GM23338 (cell line): ENCODE measurements around the gene DRAM1. TPM values are rescaled to one million over a fixed set of nuclear protein-coding genes. Genes with fewer than 3 reads are reported as not detected.

Source experiments
- ATAC-seq: fragments of 200-7000 bp; cut with Tn5 transposase; 3 replicates; pipeline ENCODE4 v1.9.1; 2020
- DNase-seq: peaks from one replicate; pipeline ENCODE4 v3.0.0-alpha.2; 2015; ENCODE audit warnings: low spot score
- H2AFZ ChIP-seq: fragments of 200-600 bp; sonication (generic); 2 replicates; pipeline ENCODE4 v1.8.0; 2016; ENCODE audit warnings: antibody characterized with exemption, mild to moderate bottlenecking, moderate library complexity
- H3F3A ChIP-seq: fragments of 200-600 bp; sonication (generic); replicated peaks from 2 replicates; pipeline ENCODE4 v1.8.0; 2017; ENCODE audit warnings: antibody characterized with exemption, mixed run types, low read depth
- H3K27ac ChIP-seq: fragments of 200-600 bp; sonication (generic); 2 replicates; pipeline ENCODE4 v1.6.1; 2016; ENCODE audit warnings: low read depth
- H3K27me3 ChIP-seq: fragments of 200-600 bp; sonication (generic); 2 replicates; pipeline ENCODE4 v1.8.0; 2016; ENCODE audit warnings: mild to moderate bottlenecking, mixed run types, moderate library complexity; ENCODE audit not compliant: insufficient read depth
- H3K36me3 ChIP-seq: fragments of 200-600 bp; sonication (generic); 2 replicates; pipeline ENCODE4 v1.8.0; 2016; ENCODE audit warnings: mild to moderate bottlenecking; ENCODE audit not compliant: insufficient read depth
- H3K4me1 ChIP-seq: fragments of 200-600 bp; sonication (generic); 2 replicates; pipeline ENCODE4 v1.8.0; 2016; ENCODE audit warnings: mild to moderate bottlenecking, moderate library complexity; ENCODE audit not compliant: insufficient read depth
- H3K4me2 ChIP-seq: fragments of 200-600 bp; sonication (generic); 2 replicates; pipeline ENCODE4 v1.7.1; 2017; ENCODE audit warnings: mixed run types
- H3K4me3 ChIP-seq: fragments of 200-600 bp; sonication (generic); 2 replicates; pipeline ENCODE4 v1.6.1; 2016; ENCODE audit warnings: mixed run types
- H3K79me2 ChIP-seq: fragments of 200-600 bp; sonication (generic); replicated peaks from 2 replicates; pipeline ENCODE4 v1.8.0; 2017; ENCODE audit warnings: mild to moderate bottlenecking; ENCODE audit not compliant: insufficient read depth
- H3K9me2 ChIP-seq: fragments of 200-600 bp; sonication (generic); 2 replicates; pipeline ENCODE4 v1.8.0; 2017; ENCODE audit not compliant: insufficient read depth
- H4K20me1 ChIP-seq: fragments of 200-600 bp; sonication (generic); replicated peaks from 2 replicates; pipeline ENCODE4 v1.8.0; 2017; ENCODE audit warnings: mild to moderate bottlenecking; ENCODE audit not compliant: insufficient read depth
- H3K27ac Mint-ChIP-seq: 2 replicates; pipeline ENCODE4 v1.8.0; 2020; ENCODE audit warnings: inconsistent platforms, mild to moderate bottlenecking, moderate library complexity, mixed read lengths
- H3K27me3 Mint-ChIP-seq: 3 replicates; pipeline ENCODE4 v1.8.0; 2022; ENCODE audit warnings: low read depth, mild to moderate bottlenecking, moderate library complexity, mixed read lengths, inconsistent platforms; ENCODE audit not compliant: insufficient read depth, poor library complexity
- H3K36me3 Mint-ChIP-seq: 3 replicates; pipeline ENCODE4 v1.8.0; 2021; ENCODE audit warnings: low read depth, mild to moderate bottlenecking, inconsistent platforms, moderate library complexity, mixed read lengths
- H3K4me1 Mint-ChIP-seq: 3 replicates; pipeline ENCODE4 v1.8.0; 2020; ENCODE audit warnings: mild to moderate bottlenecking, inconsistent platforms, mixed read lengths
- H3K4me3 Mint-ChIP-seq: 3 replicates; pipeline ENCODE4 v1.8.0; 2021; ENCODE audit warnings: moderate library complexity, mild to moderate bottlenecking, inconsistent platforms, mixed read lengths
- H3K9me3 Mint-ChIP-seq: 3 replicates; pipeline ENCODE4 v1.8.0; 2020; ENCODE audit warnings: moderate library complexity, mild to moderate bottlenecking, inconsistent platforms, mixed read lengths
- CREB1 ChIP-seq: fragments of 250-450 bp; sonication (Bioruptor Pico); IDR thresholded peaks from 2 replicates; pipeline ENCODE4 v1.5.0; 2020; ENCODE audit warnings: low read depth, mild to moderate bottlenecking, moderate library complexity
- ETS1 ChIP-seq: IDR thresholded peaks from 2 replicates; pipeline ENCODE4 v1.6.1; 2016; ENCODE audit warnings: antibody characterized with exemption
- EZH2 ChIP-seq: fragments of 200-600 bp; sonication (generic); IDR thresholded peaks from one replicate; pipeline ENCODE4 v1.8.0; 2017; ENCODE audit warnings: antibody characterized with exemption, mild to moderate bottlenecking, low read depth; ENCODE audit not compliant: unreplicated experiment
- EZH2phosphoT487 ChIP-seq: fragments of 200-600 bp; sonication (generic); IDR thresholded peaks from one replicate; pipeline ENCODE4 v1.8.1; 2018; ENCODE audit warnings: antibody characterized with exemption; ENCODE audit not compliant: unreplicated experiment
- JUNB ChIP-seq: IDR thresholded peaks from one replicate; pipeline ENCODE4 v1.6.1; 2016; ENCODE audit warnings: antibody characterized with exemption; ENCODE audit not compliant: unreplicated experiment
- NANOG ChIP-seq: IDR thresholded peaks from 2 replicates; pipeline ENCODE4 v1.6.1; 2016; ENCODE audit warnings: antibody characterized with exemption, borderline replicate concordance
- STAT1 ChIP-seq: IDR thresholded peaks from one replicate; pipeline ENCODE4 v1.6.1; 2016; ENCODE audit warnings: antibody characterized with exemption; ENCODE audit not compliant: unreplicated experiment
- ZNF114 ChIP-seq: fragments of 250-450 bp; sonication (Bioruptor Pico); IDR thresholded peaks from 2 replicates; pipeline ENCODE4 v1.5.0; 2020; ENCODE audit warnings: mild to moderate bottlenecking, moderate library complexity
- ZNF331 ChIP-seq: fragments of 250-450 bp; sonication (Bioruptor Pico); IDR thresholded peaks from 2 replicates; pipeline ENCODE4 v1.5.0; 2020; ENCODE audit warnings: low read depth, mild to moderate bottlenecking, moderate library complexity
- polyA plus RNA-seq: library from polyadenylated mRNA; unstranded; fragments of >200 nt; fragmentation: Nextera tagmentation; extraction: Ambion mirVana; gene quantifications from 2 replicates; pipeline ENCODE4 v1.2.1, GENCODE V29; 2016
- total RNA-seq: library from RNA; depleted of rRNA; stranded (reverse); fragments of >200 nt; shearing (Covaris generic); gene quantifications from 2 replicates; pipeline ENCODE4 v1.2.3, GENCODE V29; 2014
- TF ChIP-seq, protein P1 (sequence below), 2 experiments: fragments of 200-600 bp in 1 of 2; sonication (generic) in 1 of 2; conservative IDR thresholded peaks; 2 replicates each; pipeline versions ENCODE4 v1.5.1 to v1.6.1; 2016 to 2017; ENCODE audit warnings: antibody characterized with exemption in 2 of 2, low read depth in 2 of 2, mild to moderate bottlenecking in 2 of 2, moderate library complexity in 1 of 2
- TF ChIP-seq, protein P2 (sequence below): IDR thresholded peaks from one replicate; pipeline ENCODE4 v1.6.1; 2018; ENCODE audit warnings: antibody characterized with exemption; ENCODE audit not compliant: unreplicated experiment
- TF ChIP-seq, protein P3 (sequence below): fragments of 250-450 bp; sonication (Bioruptor Pico); IDR thresholded peaks from 2 replicates; pipeline ENCODE4 v1.5.0; 2020; ENCODE audit warnings: mild to moderate bottlenecking, moderate library complexity

Gene DRAM1
- total and polyA plus RNA-seq, 2 experiments from 2014 or later = 5.7 to 8.5 TPM

DNA sequence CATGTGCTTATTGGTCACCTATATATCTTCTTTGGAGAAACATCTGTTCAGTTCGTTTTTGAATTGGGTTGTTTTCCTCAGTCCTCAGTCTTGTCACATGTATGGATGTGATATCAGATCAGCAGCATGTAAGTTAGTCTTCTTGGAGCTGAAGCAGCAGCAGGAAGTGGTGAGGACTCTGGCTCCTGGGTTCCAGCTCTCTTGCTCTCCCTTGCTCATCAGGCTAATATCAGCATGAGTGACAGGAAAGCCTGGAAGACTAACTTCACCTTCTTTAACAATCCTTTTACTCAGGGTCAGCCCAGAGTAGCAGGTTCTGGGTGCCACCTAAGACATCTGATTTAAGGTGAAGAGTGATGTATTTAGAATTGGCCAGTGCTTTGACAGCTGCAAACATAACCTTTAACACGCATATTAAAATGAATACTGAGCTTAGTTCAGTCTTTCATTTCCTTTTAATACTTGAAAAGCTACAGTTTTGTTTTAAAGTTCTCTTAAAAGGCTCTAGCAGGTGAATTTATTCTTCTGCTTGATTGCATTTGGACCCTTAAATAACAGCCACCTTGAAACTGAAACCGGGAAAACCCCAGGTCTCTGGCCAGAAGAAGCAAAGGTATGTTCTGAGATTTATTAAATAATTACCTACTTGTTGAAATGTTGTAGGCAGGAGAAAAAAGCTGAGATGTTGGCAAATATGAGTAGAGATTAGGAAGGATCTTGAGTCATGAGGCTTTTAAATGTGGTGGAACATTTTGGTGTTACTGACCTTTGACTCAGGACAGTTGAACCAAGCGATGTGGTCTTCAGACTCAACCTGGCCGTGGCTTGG, 54.3 kb downstream of the DRAM1 start:
- no peaks in the 10 kb centered on the region for H3K9me2 ChIP-seq
- no peak for TF ChIP-seq STAT1
- TF ChIP-seq ZNF331 (CRISPR knock-in tag) = no peak
- no peak for TF ChIP-seq CREB1 (CRISPR knock-in tag)
- TF ChIP-seq ZNF114 (CRISPR knock-in tag) = no peak
- TF ChIP-seq EZH2 = no peak
- no peak for TF ChIP-seq NANOG
- TF ChIP-seq, protein P1, sequence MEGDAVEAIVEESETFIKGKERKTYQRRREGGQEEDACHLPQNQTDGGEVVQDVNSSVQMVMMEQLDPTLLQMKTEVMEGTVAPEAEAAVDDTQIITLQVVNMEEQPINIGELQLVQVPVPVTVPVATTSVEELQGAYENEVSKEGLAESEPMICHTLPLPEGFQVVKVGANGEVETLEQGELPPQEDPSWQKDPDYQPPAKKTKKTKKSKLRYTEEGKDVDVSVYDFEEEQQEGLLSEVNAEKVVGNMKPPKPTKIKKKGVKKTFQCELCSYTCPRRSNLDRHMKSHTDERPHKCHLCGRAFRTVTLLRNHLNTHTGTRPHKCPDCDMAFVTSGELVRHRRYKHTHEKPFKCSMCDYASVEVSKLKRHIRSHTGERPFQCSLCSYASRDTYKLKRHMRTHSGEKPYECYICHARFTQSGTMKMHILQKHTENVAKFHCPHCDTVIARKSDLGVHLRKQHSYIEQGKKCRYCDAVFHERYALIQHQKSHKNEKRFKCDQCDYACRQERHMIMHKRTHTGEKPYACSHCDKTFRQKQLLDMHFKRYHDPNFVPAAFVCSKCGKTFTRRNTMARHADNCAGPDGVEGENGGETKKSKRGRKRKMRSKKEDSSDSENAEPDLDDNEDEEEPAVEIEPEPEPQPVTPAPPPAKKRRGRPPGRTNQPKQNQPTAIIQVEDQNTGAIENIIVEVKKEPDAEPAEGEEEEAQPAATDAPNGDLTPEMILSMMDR (conservative IDR thresholded peaks at IDR 0.05; ENCODE audit: low read depth in 2 of 2) = no peak
- TF ChIP-seq, protein P2, sequence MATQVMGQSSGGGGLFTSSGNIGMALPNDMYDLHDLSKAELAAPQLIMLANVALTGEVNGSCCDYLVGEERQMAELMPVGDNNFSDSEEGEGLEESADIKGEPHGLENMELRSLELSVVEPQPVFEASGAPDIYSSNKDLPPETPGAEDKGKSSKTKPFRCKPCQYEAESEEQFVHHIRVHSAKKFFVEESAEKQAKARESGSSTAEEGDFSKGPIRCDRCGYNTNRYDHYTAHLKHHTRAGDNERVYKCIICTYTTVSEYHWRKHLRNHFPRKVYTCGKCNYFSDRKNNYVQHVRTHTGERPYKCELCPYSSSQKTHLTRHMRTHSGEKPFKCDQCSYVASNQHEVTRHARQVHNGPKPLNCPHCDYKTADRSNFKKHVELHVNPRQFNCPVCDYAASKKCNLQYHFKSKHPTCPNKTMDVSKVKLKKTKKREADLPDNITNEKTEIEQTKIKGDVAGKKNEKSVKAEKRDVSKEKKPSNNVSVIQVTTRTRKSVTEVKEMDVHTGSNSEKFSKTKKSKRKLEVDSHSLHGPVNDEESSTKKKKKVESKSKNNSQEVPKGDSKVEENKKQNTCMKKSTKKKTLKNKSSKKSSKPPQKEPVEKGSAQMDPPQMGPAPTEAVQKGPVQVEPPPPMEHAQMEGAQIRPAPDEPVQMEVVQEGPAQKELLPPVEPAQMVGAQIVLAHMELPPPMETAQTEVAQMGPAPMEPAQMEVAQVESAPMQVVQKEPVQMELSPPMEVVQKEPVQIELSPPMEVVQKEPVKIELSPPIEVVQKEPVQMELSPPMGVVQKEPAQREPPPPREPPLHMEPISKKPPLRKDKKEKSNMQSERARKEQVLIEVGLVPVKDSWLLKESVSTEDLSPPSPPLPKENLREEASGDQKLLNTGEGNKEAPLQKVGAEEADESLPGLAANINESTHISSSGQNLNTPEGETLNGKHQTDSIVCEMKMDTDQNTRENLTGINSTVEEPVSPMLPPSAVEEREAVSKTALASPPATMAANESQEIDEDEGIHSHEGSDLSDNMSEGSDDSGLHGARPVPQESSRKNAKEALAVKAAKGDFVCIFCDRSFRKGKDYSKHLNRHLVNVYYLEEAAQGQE = no peak
- no peak for TF ChIP-seq ETS1
- TF ChIP-seq, protein P3, sequence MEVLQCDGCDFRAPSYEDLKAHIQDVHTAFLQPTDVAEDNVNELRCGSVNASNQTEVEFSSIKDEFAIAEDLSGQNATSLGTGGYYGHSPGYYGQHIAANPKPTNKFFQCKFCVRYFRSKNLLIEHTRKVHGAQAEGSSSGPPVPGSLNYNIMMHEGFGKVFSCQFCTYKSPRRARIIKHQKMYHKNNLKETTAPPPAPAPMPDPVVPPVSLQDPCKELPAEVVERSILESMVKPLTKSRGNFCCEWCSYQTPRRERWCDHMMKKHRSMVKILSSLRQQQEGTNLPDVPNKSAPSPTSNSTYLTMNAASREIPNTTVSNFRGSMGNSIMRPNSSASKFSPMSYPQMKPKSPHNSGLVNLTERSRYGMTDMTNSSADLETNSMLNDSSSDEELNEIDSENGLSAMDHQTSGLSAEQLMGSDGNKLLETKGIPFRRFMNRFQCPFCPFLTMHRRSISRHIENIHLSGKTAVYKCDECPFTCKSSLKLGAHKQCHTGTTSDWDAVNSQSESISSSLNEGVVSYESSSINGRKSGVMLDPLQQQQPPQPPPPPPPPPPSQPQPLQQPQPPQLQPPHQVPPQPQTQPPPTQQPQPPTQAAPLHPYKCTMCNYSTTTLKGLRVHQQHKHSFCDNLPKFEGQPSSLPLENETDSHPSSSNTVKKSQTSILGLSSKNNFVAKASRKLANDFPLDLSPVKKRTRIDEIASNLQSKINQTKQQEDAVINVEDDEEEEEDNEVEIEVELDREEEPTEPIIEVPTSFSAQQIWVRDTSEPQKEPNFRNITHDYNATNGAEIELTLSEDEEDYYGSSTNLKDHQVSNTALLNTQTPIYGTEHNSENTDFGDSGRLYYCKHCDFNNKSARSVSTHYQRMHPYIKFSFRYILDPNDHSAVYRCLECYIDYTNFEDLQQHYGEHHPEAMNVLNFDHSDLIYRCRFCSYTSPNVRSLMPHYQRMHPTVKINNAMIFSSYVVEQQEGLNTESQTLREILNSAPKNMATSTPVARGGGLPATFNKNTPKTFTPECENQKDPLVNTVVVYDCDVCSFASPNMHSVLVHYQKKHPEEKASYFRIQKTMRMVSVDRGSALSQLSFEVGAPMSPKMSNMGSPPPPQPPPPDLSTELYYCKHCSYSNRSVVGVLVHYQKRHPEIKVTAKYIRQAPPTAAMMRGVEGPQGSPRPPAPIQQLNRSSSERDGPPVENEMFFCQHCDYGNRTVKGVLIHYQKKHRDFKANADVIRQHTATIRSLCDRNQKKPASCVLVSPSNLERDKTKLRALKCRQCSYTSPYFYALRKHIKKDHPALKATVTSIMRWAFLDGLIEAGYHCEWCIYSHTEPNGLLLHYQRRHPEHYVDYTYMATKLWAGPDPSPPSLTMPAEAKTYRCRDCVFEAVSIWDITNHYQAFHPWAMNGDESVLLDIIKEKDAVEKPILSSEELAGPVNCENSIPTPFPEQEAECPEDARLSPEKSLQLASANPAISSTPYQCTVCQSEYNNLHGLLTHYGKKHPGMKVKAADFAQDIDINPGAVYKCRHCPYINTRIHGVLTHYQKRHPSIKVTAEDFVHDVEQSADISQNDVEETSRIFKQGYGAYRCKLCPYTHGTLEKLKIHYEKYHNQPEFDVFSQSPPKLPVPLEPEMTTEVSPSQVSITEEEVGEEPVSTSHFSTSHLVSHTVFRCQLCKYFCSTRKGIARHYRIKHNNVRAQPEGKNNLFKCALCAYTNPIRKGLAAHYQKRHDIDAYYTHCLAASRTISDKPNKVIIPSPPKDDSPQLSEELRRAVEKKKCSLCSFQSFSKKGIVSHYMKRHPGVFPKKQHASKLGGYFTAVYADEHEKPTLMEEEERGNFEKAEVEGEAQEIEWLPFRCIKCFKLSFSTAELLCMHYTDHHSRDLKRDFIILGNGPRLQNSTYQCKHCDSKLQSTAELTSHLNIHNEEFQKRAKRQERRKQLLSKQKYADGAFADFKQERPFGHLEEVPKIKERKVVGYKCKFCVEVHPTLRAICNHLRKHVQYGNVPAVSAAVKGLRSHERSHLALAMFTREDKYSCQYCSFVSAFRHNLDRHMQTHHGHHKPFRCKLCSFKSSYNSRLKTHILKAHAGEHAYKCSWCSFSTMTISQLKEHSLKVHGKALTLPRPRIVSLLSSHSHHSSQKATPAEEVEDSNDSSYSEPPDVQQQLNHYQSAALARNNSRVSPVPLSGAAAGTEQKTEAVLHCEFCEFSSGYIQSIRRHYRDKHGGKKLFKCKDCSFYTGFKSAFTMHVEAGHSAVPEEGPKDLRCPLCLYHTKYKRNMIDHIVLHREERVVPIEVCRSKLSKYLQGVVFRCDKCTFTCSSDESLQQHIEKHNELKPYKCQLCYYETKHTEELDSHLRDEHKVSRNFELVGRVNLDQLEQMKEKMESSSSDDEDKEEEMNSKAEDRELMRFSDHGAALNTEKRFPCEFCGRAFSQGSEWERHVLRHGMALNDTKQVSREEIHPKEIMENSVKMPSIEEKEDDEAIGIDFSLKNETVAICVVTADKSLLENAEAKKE = no peak
- TF ChIP-seq JUNB = no peak
- TF ChIP-seq EZH2phosphoT487 = no peak
- DNase-seq (no peak), ATAC-seq (no peak)
- no peak overlapping the region for H3K4me2 ChIP-seq
- Mint-ChIP-seq H3K4me3 (no peak overlapping the region), H3K27me3 (no peaks in the 10 kb centered on the region), H3K9me3 (no peaks in the 10 kb centered on the region), H3K36me3 (no peaks in the 10 kb centered on the region), H3K4me1 (peaks cover 6% of the 10 kb centered on the region; the same call in 2 of the 3 replicates), H3K27ac (no peak overlapping the region)
- H3F3A ChIP-seq = no peaks in the 10 kb centered on the region
- no peaks in the 10 kb centered on the region for H3K4me1 ChIP-seq
- H3K4me3 ChIP-seq = no peak overlapping the region
- H3K27me3 ChIP-seq = no peaks in the 10 kb centered on the region
- H4K20me1 ChIP-seq = no peaks in the 10 kb centered on the region
- H2AFZ ChIP-seq = no peak overlapping the region
- H3K27ac ChIP-seq = no peak overlapping the region
- H3K36me3 ChIP-seq = no peaks in the 10 kb centered on the region
- no peaks in the 10 kb centered on the region for H3K79me2 ChIP-seq
